T-helper 2 cell treated with Interferon-gamma antibody and Interleukin-4, amounts not matched to agents 100 ng/mL and 5 ng/mL, for 36 hours (primary cell): Measurements from ENCODE around the gene ZNF469. TPM values are rescaled to one million over a fixed set of nuclear protein-coding genes. Genes with fewer than 3 reads are reported as not detected.

ENCODE experiments used
- intact Hi-C: fragments of 100-400 bp; cut with micrococcal nuclease; formaldehyde crosslinking; loops from one replicate; pipeline ENCODE4 v1.15.1; 2023
- total RNA-seq: library from RNA; stranded (reverse); gene quantifications from 2 replicates; pipeline ENCODE4 v1.2.3, GENCODE V29; 2022

ZNF469 gene
- total RNA-seq, 1 donor from 2014 or later: 0.52 TPM

GRCh38 chr16:88428156-88428555 lies 45.4 kb downstream of the ZNF469 start:
- intact Hi-C loops: no loop called here

DNA sequence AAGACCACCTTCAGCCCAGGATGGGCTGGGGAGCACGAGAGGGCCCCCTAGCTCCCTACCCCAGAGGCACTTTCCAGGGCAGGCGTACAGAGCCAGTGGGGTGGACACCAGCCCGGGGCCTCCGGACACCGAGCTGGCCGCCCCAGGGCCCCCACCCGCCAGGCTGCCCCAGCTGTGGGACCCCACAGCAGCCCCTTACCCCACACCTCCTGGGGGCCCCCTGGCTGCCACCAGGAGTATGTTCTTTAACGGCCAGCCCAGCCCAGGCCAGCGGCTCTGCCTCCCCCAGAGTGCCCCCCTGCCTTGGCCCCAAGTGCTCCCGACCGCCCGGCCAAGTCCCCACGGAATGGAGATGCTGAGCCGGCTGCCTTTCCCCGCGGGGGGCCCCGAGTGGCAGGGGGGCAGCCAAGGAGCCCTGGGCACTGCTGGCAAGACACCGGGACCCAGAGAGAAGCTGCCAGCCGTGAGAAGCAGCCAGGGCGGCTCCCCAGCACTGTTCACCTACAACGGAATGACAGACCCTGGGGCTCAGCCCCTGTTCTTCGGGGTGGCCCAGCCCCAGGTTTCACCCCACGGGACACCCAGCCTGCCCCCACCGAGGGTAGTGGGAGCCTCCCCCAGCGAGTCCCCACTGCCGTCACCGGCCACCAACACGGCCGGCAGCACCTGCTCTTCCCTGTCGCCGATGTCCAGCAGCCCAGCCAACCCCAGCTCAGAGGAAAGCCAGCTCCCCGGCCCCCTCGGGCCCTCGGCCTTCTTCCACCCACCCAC lies 46.0 kb downstream of the ZNF469 start:
- intact Hi-C loops: no loop called here

DNA sequence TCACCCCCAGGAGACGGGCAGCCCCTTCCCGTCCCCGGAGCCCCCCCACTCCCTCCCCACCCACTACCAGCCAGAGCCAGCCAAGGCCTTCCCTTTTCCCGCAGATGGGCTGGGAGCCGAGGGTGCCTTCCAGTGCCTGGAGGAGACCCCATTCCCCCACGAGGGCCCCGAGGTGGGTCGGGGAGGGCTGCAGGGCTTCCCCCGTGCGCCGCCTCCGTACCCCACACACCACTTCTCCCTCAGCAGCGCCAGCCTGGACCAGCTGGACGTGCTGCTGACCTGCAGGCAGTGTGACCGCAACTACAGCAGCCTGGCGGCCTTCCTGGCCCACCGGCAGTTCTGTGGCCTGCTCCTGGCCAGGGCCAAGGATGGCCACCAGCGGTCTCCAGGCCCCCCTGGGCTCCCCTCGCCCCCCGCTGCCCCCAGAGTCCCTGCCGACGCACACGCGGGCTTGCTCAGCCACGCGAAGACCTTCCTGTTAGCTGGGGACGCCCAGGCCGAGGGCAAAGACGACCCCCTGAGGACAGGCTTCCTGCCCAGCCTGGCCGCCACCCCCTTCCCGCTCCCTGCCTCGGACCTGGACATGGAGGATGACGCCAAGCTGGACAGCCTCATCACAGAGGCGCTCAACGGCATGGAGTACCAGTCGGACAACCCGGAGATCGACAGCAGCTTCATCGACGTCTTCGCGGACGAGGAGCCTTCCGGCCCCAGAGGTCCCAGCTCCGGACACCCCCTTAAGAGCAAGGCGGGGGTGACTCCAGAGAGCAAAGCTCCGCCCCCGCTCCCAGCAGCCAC lies 46.8 kb downstream of the ZNF469 start:
- intact Hi-C loops: no loop called here

- intact Hi-C loops: no loop called here
Measured at GRCh38 chr16:88430185-88430523, 47.4 kb downstream of the ZNF469 start.

DNA sequence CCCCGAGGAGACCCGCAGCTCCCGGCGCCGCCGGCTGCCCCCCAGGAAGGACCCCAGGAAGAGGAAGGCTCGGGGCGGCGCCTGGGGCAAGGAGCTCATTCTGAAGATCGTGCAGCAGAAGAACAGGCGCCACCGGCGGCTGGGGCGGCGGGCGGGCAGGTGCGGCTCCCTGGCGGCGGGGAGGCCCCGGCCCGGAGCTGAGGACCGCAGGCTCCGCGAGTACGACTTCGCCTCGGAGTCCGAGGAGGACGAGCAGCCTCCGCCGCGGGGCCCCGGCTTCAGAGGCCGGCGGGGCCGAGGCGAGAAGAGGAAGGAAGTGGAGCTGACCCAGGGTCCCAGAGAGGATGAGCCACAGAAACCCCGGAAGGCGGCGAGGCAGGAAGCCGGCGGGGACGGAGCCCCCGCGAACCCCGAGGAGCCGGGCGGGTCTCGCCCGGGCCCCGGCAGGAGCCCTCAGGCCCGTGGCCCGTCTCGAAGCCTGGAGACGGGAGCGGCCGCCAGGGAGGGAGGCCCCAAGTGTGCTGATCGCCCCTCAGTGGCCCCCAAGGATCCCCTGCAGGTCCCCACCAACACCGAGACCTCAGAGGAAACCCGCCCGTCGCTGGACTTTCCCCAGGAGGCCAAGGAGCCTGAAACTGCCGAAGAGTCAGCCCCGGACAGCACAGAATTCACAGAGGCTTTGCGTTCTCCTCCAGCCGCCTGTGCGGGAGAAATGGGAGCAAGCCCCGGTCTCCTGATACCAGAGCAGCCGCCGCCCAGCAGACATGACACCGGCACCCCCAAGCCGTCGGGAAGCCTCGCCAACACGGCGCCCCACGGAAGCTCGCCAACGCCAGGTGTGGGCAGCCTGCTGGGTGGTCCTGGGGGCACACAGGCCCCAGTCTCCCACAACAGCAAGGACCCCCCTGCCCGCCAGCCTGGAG lies 48.0 kb downstream of the ZNF469 start:
- intact Hi-C loops: no loop called here

DNA sequence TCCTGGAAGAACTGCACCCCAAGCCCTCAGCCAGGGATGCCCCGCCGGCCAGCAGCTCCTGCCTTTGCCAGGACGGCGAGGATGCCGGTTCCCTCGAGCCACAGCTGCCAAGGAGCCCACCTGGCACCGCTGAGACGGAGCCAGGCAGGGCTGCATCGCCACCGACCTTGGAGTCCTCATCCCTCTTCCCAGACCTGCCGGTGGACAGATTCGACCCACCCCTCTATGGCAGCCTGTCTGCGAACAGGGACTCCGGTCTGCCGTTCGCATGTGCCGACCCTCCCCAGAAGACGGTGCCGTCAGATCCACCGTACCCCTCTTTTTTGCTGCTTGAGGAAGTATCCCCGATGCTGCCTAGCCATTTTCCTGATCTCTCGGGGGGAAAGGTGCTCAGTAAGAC lies 48.9 kb downstream of the ZNF469 start:
- intact Hi-C loops: no loop called here

DNA sequence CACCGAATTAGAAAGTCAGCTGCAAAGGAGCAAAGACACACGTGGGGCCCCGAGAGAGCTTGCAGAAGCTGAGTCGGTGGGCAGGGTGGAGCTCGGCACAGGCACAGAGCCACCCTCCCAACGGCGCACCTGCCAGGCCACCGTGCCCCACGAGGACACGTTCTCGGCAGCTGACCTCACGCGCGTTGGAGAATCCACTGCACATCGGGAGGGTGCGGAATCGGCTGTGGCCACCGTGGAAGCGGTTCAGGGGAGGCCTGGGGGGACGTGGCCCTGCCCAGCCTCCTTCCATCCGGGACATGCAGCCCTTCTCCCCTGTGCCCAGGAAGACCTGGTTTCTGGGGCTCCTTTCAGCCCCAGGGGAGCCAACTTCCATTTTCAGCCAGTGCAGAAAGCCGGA lies 49.4 kb downstream of the ZNF469 start:
- intact Hi-C loops: no loop called here

Other genes starting within 250 kb of the ZNF469 start
- gene ZFPM1, start 70.3 kb downstream of the ZNF469 start, total RNA-seq: 10.8 and 11.5 TPM in 2 replicates
- 96.7 and 103 TPM in 2 replicates for gene ZC3H18, start 187.4 kb downstream of the ZNF469 start, total RNA-seq